Neural progenitor cell (in vitro differentiated cells): ENCODE measurements around the gene ZBP1.

Experiments used
- EZH2 ChIP-seq: fragments of 200-600 bp; sonication (generic); IDR thresholded peaks from 2 replicates; pipeline ENCODE4 v1.6.1; 2017; ENCODE audit warnings: antibody characterized with exemption, mild to moderate bottlenecking, moderate library complexity
- EZH2phosphoT487 ChIP-seq: fragments of 200-600 bp; sonication (generic); IDR thresholded peaks from 2 replicates; pipeline ENCODE4 v1.6.1; 2017; ENCODE audit warnings: antibody characterized with exemption
- TF ChIP-seq, protein P1 (sequence below): fragments of 200-600 bp; sonication (generic); IDR thresholded peaks from 2 replicates; pipeline ENCODE4 v1.5.1; 2017; ENCODE audit warnings: antibody characterized with exemption, mild to moderate bottlenecking

DNA sequence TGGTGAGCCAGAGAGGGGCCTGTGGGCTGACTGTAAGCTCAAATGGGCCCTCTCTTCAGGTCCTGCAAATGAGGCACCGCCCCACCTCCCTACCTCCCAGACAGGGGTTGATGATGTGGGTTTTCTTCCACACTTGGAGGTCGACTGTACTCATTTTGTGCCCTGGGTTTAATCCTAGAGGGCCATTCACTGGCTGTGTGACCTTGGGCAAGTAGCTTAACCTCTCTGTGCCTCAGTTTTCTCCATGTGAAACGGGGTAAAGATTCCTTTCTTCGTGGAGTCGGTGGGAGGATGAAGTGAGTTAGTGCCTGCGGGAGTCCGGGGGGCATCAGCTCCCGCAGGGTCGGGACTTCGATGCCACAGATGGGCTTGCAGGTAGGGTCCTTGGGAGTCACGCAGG is 23.9 kb downstream of the ZBP1 start:
- no peak for TF ChIP-seq EZH2
- no peak for TF ChIP-seq EZH2phosphoT487
- TF ChIP-seq, protein P1, sequence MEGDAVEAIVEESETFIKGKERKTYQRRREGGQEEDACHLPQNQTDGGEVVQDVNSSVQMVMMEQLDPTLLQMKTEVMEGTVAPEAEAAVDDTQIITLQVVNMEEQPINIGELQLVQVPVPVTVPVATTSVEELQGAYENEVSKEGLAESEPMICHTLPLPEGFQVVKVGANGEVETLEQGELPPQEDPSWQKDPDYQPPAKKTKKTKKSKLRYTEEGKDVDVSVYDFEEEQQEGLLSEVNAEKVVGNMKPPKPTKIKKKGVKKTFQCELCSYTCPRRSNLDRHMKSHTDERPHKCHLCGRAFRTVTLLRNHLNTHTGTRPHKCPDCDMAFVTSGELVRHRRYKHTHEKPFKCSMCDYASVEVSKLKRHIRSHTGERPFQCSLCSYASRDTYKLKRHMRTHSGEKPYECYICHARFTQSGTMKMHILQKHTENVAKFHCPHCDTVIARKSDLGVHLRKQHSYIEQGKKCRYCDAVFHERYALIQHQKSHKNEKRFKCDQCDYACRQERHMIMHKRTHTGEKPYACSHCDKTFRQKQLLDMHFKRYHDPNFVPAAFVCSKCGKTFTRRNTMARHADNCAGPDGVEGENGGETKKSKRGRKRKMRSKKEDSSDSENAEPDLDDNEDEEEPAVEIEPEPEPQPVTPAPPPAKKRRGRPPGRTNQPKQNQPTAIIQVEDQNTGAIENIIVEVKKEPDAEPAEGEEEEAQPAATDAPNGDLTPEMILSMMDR, result no peak
